OCI-LY7 (cell line): ENCODE measurements around the gene MUL1.

Source experiments
- CTCF ChIP-seq: fragments of 200-600 bp; sonication (generic); conservative IDR thresholded peaks from 2 replicates; pipeline ENCODE4 v1.5.1; 2014; ENCODE audit warnings: mild to moderate bottlenecking, antibody characterized with exemption, low read length, moderate library complexity, mixed read lengths
- EZH2phosphoT487 ChIP-seq: fragments of 200-600 bp; sonication (generic); IDR thresholded peaks from 2 replicates; pipeline ENCODE4 v1.6.1; 2018; ENCODE audit warnings: low read depth, borderline replicate concordance, mild to moderate bottlenecking, mixed run types, antibody characterized with exemption, low read length, moderate library complexity, mixed read lengths

- TF ChIP-seq EZH2phosphoT487 (no peak), CTCF (no peak)
Measured at GRCh38 chr1:20499105-20499504, 8.8 kb downstream of the MUL1 start.
